Hepatocyte (in vitro differentiated cells): ENCODE results near the gene N4BP2L2. TPM values are rescaled to one million over a fixed set of nuclear protein-coding genes. Genes with fewer than 3 reads are reported as not detected.
"Not testable (repeated sequence)": the region's sequence is repeated elsewhere in the genome, so short reads cannot be mapped to it uniquely, and the experiment has no call there.

Experiments used
- DNase-seq: peaks from one replicate; pipeline ENCODE4 v3.0.0-alpha.2; 2016; ENCODE audit warnings: low spot score
- H2AFZ ChIP-seq: fragments of 200-600 bp; sonication (generic); 2 replicates; pipeline ENCODE4 v1.6.0; 2016; ENCODE audit warnings: antibody characterized with exemption, mild to moderate bottlenecking
- H3K27ac ChIP-seq: fragments of 200-600 bp; sonication (generic); 2 replicates; pipeline ENCODE4 v1.5.1; 2016; ENCODE audit warnings: mild to moderate bottlenecking
- H3K27me3 ChIP-seq: fragments of 200-600 bp; sonication (generic); 2 replicates; pipeline ENCODE4 v1.6.1; 2016
- H3K36me3 ChIP-seq: fragments of 200-600 bp; sonication (generic); replicated peaks from 2 replicates; pipeline ENCODE4 v1.5.1; 2016; ENCODE audit warnings: low read depth; ENCODE audit not compliant: insufficient read depth
- H3K4me1 ChIP-seq: fragments of 200-600 bp; sonication (generic); 2 replicates; pipeline ENCODE4 v1.5.1; 2016; ENCODE audit warnings: mild to moderate bottlenecking, moderate library complexity; ENCODE audit not compliant: insufficient read depth
- H3K4me2 ChIP-seq: fragments of 200-600 bp; sonication (generic); 2 replicates; pipeline ENCODE4 v1.6.0; 2016
- H3K4me3 ChIP-seq: fragments of 200-600 bp; sonication (generic); 2 replicates; pipeline ENCODE4 v1.5.1; 2016; ENCODE audit warnings: mild to moderate bottlenecking
- H3K79me2 ChIP-seq: fragments of 200-600 bp; sonication (generic); 2 replicates; pipeline ENCODE4 v1.6.0; 2017; ENCODE audit warnings: mild to moderate bottlenecking
- H3K9me2 ChIP-seq: fragments of 200-600 bp; sonication (generic); replicated peaks from 2 replicates; pipeline ENCODE4 v1.6.0; 2017; ENCODE audit warnings: mild to moderate bottlenecking; ENCODE audit not compliant: insufficient read depth
- H3K9me3 ChIP-seq: fragments of 200-600 bp; sonication (generic); 2 replicates; pipeline ENCODE4 v1.5.1; 2016; ENCODE audit warnings: low read depth, mild to moderate bottlenecking
- H4K20me1 ChIP-seq: fragments of 200-600 bp; sonication (generic); 2 replicates; pipeline ENCODE4 v1.6.0; 2016; ENCODE audit warnings: mild to moderate bottlenecking; ENCODE audit not compliant: insufficient read depth, poor library complexity, severe bottlenecking
- EZH2 ChIP-seq: fragments of 200-600 bp; sonication (generic); IDR thresholded peaks from 2 replicates; pipeline ENCODE4 v1.6.1; 2016; ENCODE audit warnings: antibody characterized with exemption, mild to moderate bottlenecking, borderline replicate concordance
- EZH2phosphoT487 ChIP-seq: fragments of 200-600 bp; sonication (generic); IDR thresholded peaks from one replicate; pipeline ENCODE4 v1.6.1; 2018; ENCODE audit warnings: antibody characterized with exemption, mild to moderate bottlenecking, low read depth, moderate library complexity; ENCODE audit not compliant: unreplicated experiment, severe bottlenecking
- WGBS: methylation state at CpG from one replicate; pipeline ENCODE4 v1.1.6; 2016; ENCODE audit warnings: low lambda C conversion rate; ENCODE audit errors: missing lambda C conversion rate; 5-methylcytosine and 5-hydroxymethylcytosine counted together
- polyA plus RNA-seq: library from polyadenylated mRNA; unstranded; fragments of >200 nt; fragmentation: Nextera tagmentation; extraction: Ambion mirVana; gene quantifications from 2 replicates; pipeline ENCODE4 v1.2.1, GENCODE V29; 2016
- total RNA-seq: library from RNA; depleted of rRNA; stranded (reverse); fragments of >200 nt; gene quantifications from 2 replicates; pipeline ENCODE4 v1.2.3, GENCODE V29; 2014
- TF ChIP-seq, protein P1 (sequence below): fragments of 200-600 bp; sonication (generic); IDR thresholded peaks from 2 replicates; pipeline ENCODE4 v1.5.1; 2016; ENCODE audit warnings: antibody characterized with exemption, mild to moderate bottlenecking; ENCODE audit not compliant: poor library complexity

N4BP2L2 gene
- total and polyA plus RNA-seq, 2 experiments from 2014 or later, result 102 to 138 TPM

DNA sequence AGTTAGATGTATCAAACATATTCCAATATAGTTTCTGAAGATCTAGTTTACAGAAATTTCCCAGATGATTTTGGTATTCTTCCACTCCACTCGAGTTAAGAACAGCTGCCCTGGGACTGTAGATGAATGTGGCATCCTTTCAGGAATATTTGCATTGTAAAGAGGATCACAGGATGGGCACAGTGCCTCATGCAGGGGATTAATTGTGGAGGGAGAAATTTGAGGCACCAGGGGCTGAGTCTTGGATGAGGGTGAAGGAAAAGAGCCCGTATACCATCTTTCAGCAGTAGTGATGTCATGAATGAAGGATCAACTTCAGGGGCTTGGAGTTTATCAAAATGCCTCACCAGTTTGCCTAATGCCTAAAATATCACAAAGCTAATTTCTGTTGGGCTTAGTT is 43.7 kb upstream of the N4BP2L2 start:
- H3K9me2 ChIP-seq, result no peaks in the 10 kb centered on the region
- H4K20me1 ChIP-seq, result no peaks in the 10 kb centered on the region
- no peaks in the 10 kb centered on the region for H3K4me1 ChIP-seq
- no peaks in the 10 kb centered on the region for H3K27me3 ChIP-seq
- DNase-seq, result no peak
- no peak overlapping the region for H3K4me3 ChIP-seq
- no peaks in the 10 kb centered on the region for H3K79me2 ChIP-seq
- H3K4me2 ChIP-seq, result no peak overlapping the region
- no peak for TF ChIP-seq EZH2
- TF ChIP-seq EZH2phosphoT487, result no peak
- TF ChIP-seq, protein P1, sequence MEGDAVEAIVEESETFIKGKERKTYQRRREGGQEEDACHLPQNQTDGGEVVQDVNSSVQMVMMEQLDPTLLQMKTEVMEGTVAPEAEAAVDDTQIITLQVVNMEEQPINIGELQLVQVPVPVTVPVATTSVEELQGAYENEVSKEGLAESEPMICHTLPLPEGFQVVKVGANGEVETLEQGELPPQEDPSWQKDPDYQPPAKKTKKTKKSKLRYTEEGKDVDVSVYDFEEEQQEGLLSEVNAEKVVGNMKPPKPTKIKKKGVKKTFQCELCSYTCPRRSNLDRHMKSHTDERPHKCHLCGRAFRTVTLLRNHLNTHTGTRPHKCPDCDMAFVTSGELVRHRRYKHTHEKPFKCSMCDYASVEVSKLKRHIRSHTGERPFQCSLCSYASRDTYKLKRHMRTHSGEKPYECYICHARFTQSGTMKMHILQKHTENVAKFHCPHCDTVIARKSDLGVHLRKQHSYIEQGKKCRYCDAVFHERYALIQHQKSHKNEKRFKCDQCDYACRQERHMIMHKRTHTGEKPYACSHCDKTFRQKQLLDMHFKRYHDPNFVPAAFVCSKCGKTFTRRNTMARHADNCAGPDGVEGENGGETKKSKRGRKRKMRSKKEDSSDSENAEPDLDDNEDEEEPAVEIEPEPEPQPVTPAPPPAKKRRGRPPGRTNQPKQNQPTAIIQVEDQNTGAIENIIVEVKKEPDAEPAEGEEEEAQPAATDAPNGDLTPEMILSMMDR, result no peak
- no peaks in the 10 kb centered on the region for H3K9me3 ChIP-seq
- no peak overlapping the region for H2AFZ ChIP-seq
- H3K27ac ChIP-seq, result no peak overlapping the region
- no peaks in the 10 kb centered on the region for H3K36me3 ChIP-seq
- 86% methylated on average over 2 of the region's 2 CpGs for WGBS

DNA sequence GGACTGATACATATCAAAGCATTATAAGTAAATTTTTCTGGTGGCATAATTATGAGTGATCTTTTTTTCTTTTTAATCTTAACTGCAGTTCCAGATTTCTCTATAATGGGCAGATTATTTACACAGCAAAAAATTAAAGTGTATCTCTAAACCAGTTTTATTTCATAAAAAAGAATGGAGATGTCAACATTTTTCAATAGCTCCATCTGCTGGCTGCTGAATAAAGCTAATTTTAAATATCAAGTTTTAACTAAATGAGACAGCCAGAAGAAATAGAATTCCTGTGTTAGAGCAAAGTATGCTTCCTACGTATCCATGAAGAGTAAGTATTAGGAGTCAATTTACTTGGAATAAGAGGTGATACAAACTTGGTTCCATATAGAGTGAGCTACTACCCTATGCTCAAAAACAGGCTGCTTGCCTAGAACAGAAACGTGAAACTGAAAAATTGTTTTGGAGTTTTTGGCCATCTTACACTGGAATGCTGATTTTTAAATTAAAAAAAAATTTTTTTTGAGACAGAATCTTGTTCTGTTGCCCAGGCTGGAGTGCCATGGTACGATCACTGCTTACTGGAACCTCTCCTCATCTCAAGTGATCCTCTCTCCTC is 42.7 kb upstream of the N4BP2L2 start:
- Histone ChIP-seq H3K27me3 (no peaks in the 10 kb centered on the region), H3K9me2 (no peaks in the 10 kb centered on the region), H3K27ac (no peak overlapping the region), H4K20me1 (no peaks in the 10 kb centered on the region), H3K36me3 (no peaks in the 10 kb centered on the region), H3K4me1 (no peaks in the 10 kb centered on the region), H2AFZ (no peak overlapping the region), H3K4me2 (no peak overlapping the region), H3K9me3 (no peaks in the 10 kb centered on the region), H3K4me3 (no peak overlapping the region), H3K79me2 (no peaks in the 10 kb centered on the region)
- TF ChIP-seq EZH2, result no peak
- TF ChIP-seq, protein P1, result peak; percentile 74
- 65% methylated on average over 3 of the region's 3 CpGs for WGBS
- DNase-seq, result peak; percentile 47

DNA sequence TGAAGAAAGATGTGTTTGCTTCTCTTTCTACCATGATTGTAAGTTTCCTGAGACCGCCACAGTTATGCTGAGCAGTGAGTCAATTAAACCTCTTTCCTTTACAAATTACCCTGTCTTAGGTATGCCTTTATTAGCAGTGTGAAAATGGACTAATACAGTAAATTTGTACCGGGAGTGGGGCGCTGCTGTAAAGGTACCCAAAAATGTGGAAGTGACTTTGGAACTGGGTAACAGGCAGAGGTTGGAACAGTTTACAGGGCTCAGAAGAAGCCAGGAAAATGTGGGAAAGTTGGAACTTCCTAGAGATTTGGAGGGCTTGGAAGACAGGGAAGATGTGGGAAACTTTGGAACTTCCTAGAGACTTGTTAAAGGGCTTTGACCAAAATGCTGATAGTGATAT is 38.4 kb upstream of the N4BP2L2 start:
- Histone ChIP-seq H3K27me3 (no peaks in the 10 kb centered on the region), H3K9me3 (no peaks in the 10 kb centered on the region), H3K4me3 (no peak overlapping the region), H3K79me2 (no peaks in the 10 kb centered on the region), H3K27ac (no peak overlapping the region), H3K4me1 (no peaks in the 10 kb centered on the region), H3K9me2 (no peaks in the 10 kb centered on the region), H4K20me1 (no peaks in the 10 kb centered on the region), H3K4me2 (no peak overlapping the region), H3K36me3 (no peaks in the 10 kb centered on the region), H2AFZ (no peak overlapping the region)
- no peak for TF ChIP-seq EZH2phosphoT487
- TF ChIP-seq EZH2, result no peak
- TF ChIP-seq, protein P1, result no peak
- WGBS, result 97% methylated on average over 3 of the region's 3 CpGs
- no peak for DNase-seq

DNA sequence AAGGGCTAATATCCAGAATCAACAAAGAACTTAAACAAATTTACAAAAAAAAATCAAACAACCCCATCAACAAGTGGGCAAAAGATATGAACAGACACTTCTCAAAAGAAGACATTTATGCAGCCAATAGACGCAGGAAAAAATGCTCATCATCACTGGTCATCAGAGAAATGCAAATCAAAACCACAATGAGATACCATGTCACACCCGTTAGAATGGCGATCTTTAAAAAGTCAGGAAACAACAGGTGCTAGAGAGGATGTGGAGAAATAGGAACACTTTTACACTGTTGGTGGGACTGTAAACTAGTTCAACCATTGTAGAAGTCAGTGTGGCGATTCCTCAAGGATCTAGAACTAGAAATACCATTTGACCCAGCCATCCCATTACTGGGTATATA is 37.1 kb upstream of the N4BP2L2 start:
- H2AFZ ChIP-seq, H3K36me3 ChIP-seq, H3K79me2 ChIP-seq, H3K4me2 ChIP-seq, H3K9me2 ChIP-seq, H3K4me1 ChIP-seq, H3K4me3 ChIP-seq, DNase-seq, H3K27me3 ChIP-seq, H3K27ac ChIP-seq, H3K9me3 ChIP-seq, H4K20me1 ChIP-seq: not testable (repeated sequence)
- WGBS, result 90% methylated on average over 4 of the region's 4 CpGs

DNA sequence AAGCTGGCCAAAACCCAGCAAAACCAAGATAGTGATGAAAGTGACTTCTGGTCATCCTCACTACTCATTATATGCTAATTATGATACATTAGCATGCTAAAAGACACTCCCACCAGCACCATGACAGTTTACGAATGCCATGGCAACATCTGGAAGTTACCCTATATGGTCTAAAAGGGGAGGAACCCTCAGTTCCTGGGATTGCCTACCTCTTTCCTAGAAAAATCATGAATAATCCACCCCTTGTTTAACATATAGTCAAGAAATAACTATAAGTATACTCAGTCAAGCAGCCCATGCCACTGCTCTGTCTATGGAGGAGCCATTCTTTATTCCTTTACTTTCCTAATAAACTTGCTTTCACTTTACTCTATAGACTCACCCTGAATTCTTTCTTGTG is 22.2 kb upstream of the N4BP2L2 start:
- not testable (repeated sequence) for H3K36me3 ChIP-seq, H3K4me3 ChIP-seq, H3K79me2 ChIP-seq, H3K9me3 ChIP-seq, H2AFZ ChIP-seq, H3K27me3 ChIP-seq, H4K20me1 ChIP-seq, DNase-seq, H3K27ac ChIP-seq, H3K4me2 ChIP-seq, H3K9me2 ChIP-seq, H3K4me1 ChIP-seq
- 92% methylated on average over 1 of the region's 1 CpG for whole genome bisulfite sequencing
